HG03558 (cell line): Measurements from ENCODE around the gene PTPRN2.
"Not testable (repeated sequence)": the region's sequence is repeated elsewhere in the genome, so short reads cannot be mapped to it uniquely, and the experiment has no call there.

Experiments used
- ATAC-seq: cut with Tn5 transposase; IDR thresholded peaks from one replicate; pipeline ENCODE4 v1.9.1; 2021; ENCODE audit warnings: moderate number of reproducible peaks; ENCODE audit not compliant: unreplicated experiment; ENCODE audit errors: extremely low read depth

Gene PTPRN2

GRCh38 chr7:158430308-158431034, 157.2 kb downstream of the PTPRN2 start:
- ATAC-seq: no peak

- no peak for ATAC-seq
Measured at GRCh38 chr7:158428837-158429753, 158.5 kb downstream of the PTPRN2 start.

GRCh38 chr7:158428131-158428836, 159.3 kb downstream of the PTPRN2 start:
- ATAC-seq: no peak

- ATAC-seq: not testable (repeated sequence)
Measured at GRCh38 chr7:158425676-158426075, 161.9 kb downstream of the PTPRN2 start.

GRCh38 chr7:158424531-158424930, 163.1 kb downstream of the PTPRN2 start:
- ATAC-seq: no peak

- no peak for ATAC-seq
Measured at GRCh38 chr7:158424011-158424410, 163.6 kb downstream of the PTPRN2 start.

- ATAC-seq: no peak
Measured at GRCh38 chr7:158422887-158423560, 164.6 kb downstream of the PTPRN2 start.

GRCh38 chr7:158422196-158422886, 165.3 kb downstream of the PTPRN2 start:
- ATAC-seq: no peak

GRCh38 chr7:158421361-158421760, 166.3 kb downstream of the PTPRN2 start:
- no peak for ATAC-seq

- no peak for ATAC-seq
Measured at GRCh38 chr7:158420591-158421340, 166.9 kb downstream of the PTPRN2 start.

GRCh38 chr7:158419238-158419785, 168.3 kb downstream of the PTPRN2 start:
- no peak for ATAC-seq

GRCh38 chr7:158418395-158418794, 169.2 kb downstream of the PTPRN2 start:
- not testable (repeated sequence) for ATAC-seq

- ATAC-seq: no peak
Measured at GRCh38 chr7:158416283-158416933, 171.2 kb downstream of the PTPRN2 start.

- no peak for ATAC-seq
Measured at GRCh38 chr7:158415316-158415715, 172.3 kb downstream of the PTPRN2 start.

GRCh38 chr7:158414486-158414961, 173.1 kb downstream of the PTPRN2 start:
- ATAC-seq: no peak

GRCh38 chr7:158414002-158414401, 173.6 kb downstream of the PTPRN2 start:
- no peak for ATAC-seq

GRCh38 chr7:158411232-158411950, 176.2 kb downstream of the PTPRN2 start:
- no peak for ATAC-seq
